K562 (cell line): Measurements from ENCODE around the gene DPRX.

Source experiments
- BRCA1 ChIP-seq, 2 experiments: fragments of 450-650 bp in 1 of 2; sonication (generic) in 1 of 2; formaldehyde crosslinking in 1 of 2; IDR thresholded peaks; 2 replicates each; pipeline versions ENCODE4 v1.5.0 to v1.6.1; 2017 to 2020; ENCODE audit warnings: mild to moderate bottlenecking in 1 of 2, missing genetic modification reagents in 1 of 2
- NCOA4 ChIP-seq: fragments of 450-650 bp; IDR thresholded peaks from 2 replicates; pipeline ENCODE4 v1.6.1; 2018; ENCODE audit warnings: mild to moderate bottlenecking; ENCODE audit not compliant: partially characterized antibody
- PHF20 ChIP-seq: fragments of 450-650 bp; IDR thresholded peaks from 2 replicates; pipeline ENCODE4 v1.6.1; 2018; ENCODE audit not compliant: partially characterized antibody
- POLR2A ChIP-seq: fragments of 450-650 bp; conservative IDR thresholded peaks from 2 replicates; pipeline ENCODE4 v1.6.1; 2016
- SMC3 ChIP-seq: conservative IDR thresholded peaks from 2 replicates; pipeline ENCODE4 v1.6.1; 2011; ENCODE audit warnings: low read depth, low read length, improper control_type of control experiment; ENCODE audit not compliant: insufficient read depth

- TF ChIP-seq NCOA4 (no peak), PHF20 (no peak), POLR2A (no peak), SMC3 (no peak), BRCA1 (IDR thresholded peaks at IDR 0.05) (no peak), BRCA1 (CRISPR knock-in tag; IDR thresholded peaks at IDR 0.05) (no peak)
Measured at GRCh38 chr19:53586277-53586691, 45.5 kb upstream of the DPRX start.
